ENCODE results near the gene ITIH1.

Gene ITIH1

GRCh38 chr3:52805270-52806039 is 28.1 kb downstream of the ITIH1 start:
- TF ChIP-seq CTCF (IDR thresholded peaks at IDR 0.05; ENCODE audit: insufficient read depth, low read depth, low read length, missing control alignments): no peak
- no peak overlapping the region for H3K4me3 ChIP-seq (ENCODE audit: low read depth, low read length)
- no peak for DNase-seq (ENCODE audit: low read depth)

DNA sequence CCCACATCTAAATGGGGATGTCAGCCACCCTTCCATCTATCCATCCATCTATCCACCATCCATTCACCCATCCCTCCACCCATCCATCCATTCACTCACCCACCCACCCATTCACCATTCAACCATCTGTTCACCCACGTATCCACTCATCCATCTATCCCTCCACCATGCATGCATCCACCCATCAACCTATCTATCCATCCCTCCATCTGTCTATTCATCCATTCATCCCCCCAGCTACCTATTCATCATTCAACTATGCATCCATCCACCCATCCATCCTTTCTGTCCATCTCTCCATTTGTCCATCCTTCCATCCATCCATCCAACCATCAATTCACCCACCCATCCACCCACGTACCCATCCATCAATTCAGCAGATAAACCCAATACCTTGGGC is 31.8 kb downstream of the ITIH1 start:
- TF ChIP-seq CTCF (IDR thresholded peaks at IDR 0.05; ENCODE audit: insufficient read depth, low read depth, low read length, missing control alignments): no peak

DNA sequence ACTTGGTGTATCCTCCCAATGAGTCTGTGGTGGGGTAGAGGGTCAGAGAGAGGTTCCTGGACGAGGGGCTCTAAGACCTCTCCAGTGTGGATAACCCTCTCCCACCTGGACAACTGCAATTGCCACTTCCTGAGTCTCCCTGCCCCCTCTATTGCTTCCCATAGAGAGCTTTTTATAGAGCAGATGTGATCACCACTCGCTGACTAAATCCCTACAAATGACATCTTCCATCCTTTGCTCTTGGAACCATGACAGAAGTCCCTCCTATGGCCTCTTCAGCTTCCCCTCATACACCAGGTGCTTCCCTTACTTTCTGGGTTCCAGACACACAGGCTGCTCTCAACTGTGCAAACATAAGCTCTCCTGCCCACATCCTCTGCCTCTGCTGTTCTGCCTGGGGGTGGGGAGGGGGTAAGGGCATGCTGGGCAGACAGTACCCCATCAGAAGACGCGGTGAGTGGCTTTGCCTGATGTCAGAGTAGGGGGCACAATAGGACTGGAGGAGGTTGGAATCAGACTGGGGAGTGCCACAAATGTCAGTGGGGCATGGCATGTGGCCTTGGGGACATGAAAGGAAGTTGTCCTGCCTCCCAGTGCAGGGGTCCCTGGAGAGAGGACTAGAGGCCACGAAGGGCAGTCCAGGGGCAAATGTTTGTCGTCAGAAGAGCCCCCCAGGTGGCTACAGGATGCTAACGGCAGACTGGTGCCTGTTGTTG is 32.4 kb downstream of the ITIH1 start:
- no peak for TF ChIP-seq CTCF (IDR thresholded peaks at IDR 0.05; ENCODE audit: insufficient read depth, low read depth, low read length, missing control alignments)
- no peak for DNase-seq (ENCODE audit: low read depth)
- no peak overlapping the region for H3K4me3 ChIP-seq (ENCODE audit: low read depth, low read length)

More for the DNA sequence above, 31.8 kb downstream of the ITIH1 start:
- H3K4me3 ChIP-seq (ENCODE audit: low read depth, low read length): no peak overlapping the region
- DNase-seq (ENCODE audit: low read depth): no peak

- no peak for TF ChIP-seq CTCF (IDR thresholded peaks at IDR 0.05; ENCODE audit: insufficient read depth, low read depth, low read length, missing control alignments)
- DNase-seq (ENCODE audit: low read depth): no peak
- no peak overlapping the region for H3K4me3 ChIP-seq (ENCODE audit: low read depth, low read length)
These were observed 33.5 kb downstream of the ITIH1 start for GRCh38 chr3:52810923-52811322.

DNA sequence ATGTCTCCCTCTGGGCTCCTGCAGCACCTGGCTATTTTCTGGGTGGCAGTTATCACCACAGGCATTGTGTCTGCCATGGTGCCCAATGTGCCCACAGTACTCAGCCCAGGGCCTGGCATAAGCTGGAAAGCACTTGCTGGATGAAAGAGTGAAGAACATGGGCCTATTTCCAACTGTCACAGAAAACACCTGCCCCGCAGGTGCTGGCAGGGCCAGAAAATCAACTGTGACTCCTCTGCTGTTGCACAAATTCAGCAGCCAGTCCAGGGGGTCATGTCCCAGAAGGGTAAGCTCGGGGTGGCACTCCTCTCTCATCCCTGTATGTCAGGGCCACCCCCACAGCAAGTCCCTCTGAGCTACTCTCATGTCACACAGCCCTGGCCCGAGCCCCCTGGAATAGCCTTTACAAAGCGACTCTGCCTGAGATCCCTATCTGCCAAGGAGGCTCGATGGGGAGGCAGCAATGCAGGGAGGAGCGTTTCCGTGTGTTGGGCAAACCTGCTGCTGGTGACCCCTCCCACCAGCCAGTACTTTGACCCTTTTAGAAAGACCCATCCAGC is 34.1 kb downstream of the ITIH1 start:
- no peak for DNase-seq (ENCODE audit: low read depth)
- H3K4me3 ChIP-seq (ENCODE audit: low read depth, low read length): no peak overlapping the region
- no peak for TF ChIP-seq CTCF (IDR thresholded peaks at IDR 0.05; ENCODE audit: insufficient read depth, low read depth, low read length, missing control alignments)

DNA sequence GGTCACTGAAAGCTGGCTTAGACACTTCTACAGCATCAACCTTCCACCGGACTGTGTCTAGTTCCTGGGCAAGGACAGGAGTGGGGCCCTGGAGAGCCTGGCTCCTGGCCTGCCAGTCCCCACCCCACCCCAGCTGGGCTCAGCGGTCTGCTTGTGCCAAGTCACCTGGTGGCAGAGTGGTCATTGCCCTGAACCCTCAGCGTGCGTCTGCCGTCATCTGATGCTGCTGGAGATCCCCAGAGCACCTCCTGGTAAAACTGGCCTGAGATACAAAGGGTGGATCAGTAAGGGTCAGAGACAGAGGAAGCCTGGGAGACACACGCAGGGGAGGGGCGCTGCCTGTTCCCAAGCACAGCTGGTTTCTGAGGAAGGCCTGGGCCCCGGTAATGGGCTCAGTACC is 36.4 kb downstream of the ITIH1 start:
- no peak for DNase-seq (ENCODE audit: low read depth)
- no peak for TF ChIP-seq CTCF (IDR thresholded peaks at IDR 0.05; ENCODE audit: insufficient read depth, low read depth, low read length, missing control alignments)
- H3K4me3 ChIP-seq (ENCODE audit: low read depth, low read length): no peak overlapping the region
